H9 (cell line): Measurements from ENCODE around the gene TBC1D2. TPM values are rescaled to one million over a fixed set of nuclear protein-coding genes. Genes with fewer than 3 reads are reported as not detected.

Source experiments
- DNase-seq: peaks from one replicate; pipeline ENCODE4 v3.0.0-alpha.2; 2017
- H2AFZ ChIP-seq: one replicate; pipeline ENCODE4 v1.6.1; 2013; ENCODE audit warnings: mild to moderate bottlenecking, low read length, control low read depth, moderate library complexity
- H2AK5ac ChIP-seq: 2 replicates; pipeline ENCODE4 v1.6.1; 2013; ENCODE audit warnings: low read length, control low read depth, mixed read lengths; ENCODE audit not compliant: insufficient read length
- H2BK120ac ChIP-seq: one replicate; pipeline ENCODE4 v1.6.1; 2013; ENCODE audit warnings: low read depth, mild to moderate bottlenecking, low read length, control low read depth, inconsistent platforms; ENCODE audit not compliant: poor library complexity, severe bottlenecking
- H2BK12ac ChIP-seq: 2 replicates; pipeline ENCODE4 v1.6.1; 2013; ENCODE audit warnings: low read length, control low read depth, mixed read lengths, low read depth; ENCODE audit not compliant: insufficient read length
- H2BK15ac ChIP-seq: 2 replicates; pipeline ENCODE4 v1.6.1; 2013; ENCODE audit warnings: low read depth, low read length, control low read depth
- H2BK20ac ChIP-seq: one replicate; pipeline ENCODE4 v1.6.1; 2013; ENCODE audit warnings: low read depth, mild to moderate bottlenecking, low read length, control low read depth, inconsistent platforms; ENCODE audit not compliant: poor library complexity, severe bottlenecking
- H2BK5ac ChIP-seq: 2 replicates; pipeline ENCODE4 v1.6.1; 2013; ENCODE audit warnings: low read length, control low read depth, mixed read lengths; ENCODE audit not compliant: insufficient read length
- H3K14ac ChIP-seq: 2 replicates; pipeline ENCODE4 v1.6.1; 2013; ENCODE audit warnings: low read length, control low read depth; ENCODE audit not compliant: insufficient read depth
- H3K18ac ChIP-seq: 2 replicates; pipeline ENCODE4 v1.6.1; 2013; ENCODE audit warnings: low read depth, mild to moderate bottlenecking, mixed read lengths, low read length, control low read depth; ENCODE audit not compliant: insufficient read length
- H3K23ac ChIP-seq: 2 replicates; pipeline ENCODE4 v1.6.1; 2013; ENCODE audit warnings: low read length, control low read depth, mixed read lengths, low read depth; ENCODE audit not compliant: insufficient read length
- H3K23me2 ChIP-seq: 2 replicates; pipeline ENCODE4 v1.6.1; 2013; ENCODE audit warnings: low read depth, mild to moderate bottlenecking, mixed read lengths, low read length, control low read depth; ENCODE audit not compliant: insufficient read length, poor library complexity, severe bottlenecking
- H3K27ac ChIP-seq: 2 replicates; pipeline ENCODE4 v1.5.1; 2013; ENCODE audit warnings: low read length, control low read depth, mixed read lengths, low read depth; ENCODE audit not compliant: insufficient read length
- H3K27me3 ChIP-seq: 2 replicates; pipeline ENCODE4 v1.6.1; 2013; ENCODE audit warnings: low read length, control low read depth, inconsistent platforms; ENCODE audit not compliant: insufficient read depth
- H3K4ac ChIP-seq: 2 replicates; pipeline ENCODE4 v1.6.1; 2013; ENCODE audit warnings: low read depth, mild to moderate bottlenecking, control low read depth, inconsistent platforms, low read length, moderate library complexity
- H3K4me1 ChIP-seq: 2 replicates; pipeline ENCODE4 v1.6.1; 2013; ENCODE audit warnings: low read length, control low read depth, inconsistent platforms; ENCODE audit not compliant: insufficient read depth
- H3K4me2 ChIP-seq: 2 replicates; pipeline ENCODE4 v1.6.1; 2013; ENCODE audit warnings: low read length, control low read depth, mixed read lengths; ENCODE audit not compliant: insufficient read length, insufficient read depth
- H3K56ac ChIP-seq: 2 replicates; pipeline ENCODE4 v1.6.1; 2013; ENCODE audit warnings: low read depth, mild to moderate bottlenecking, mixed read lengths, low read length, control low read depth; ENCODE audit not compliant: insufficient read length
- H3K79me1 ChIP-seq: 2 replicates; pipeline ENCODE4 v1.6.1; 2013; ENCODE audit warnings: low read depth, mild to moderate bottlenecking, moderate library complexity, low read length, control low read depth, inconsistent platforms; ENCODE audit not compliant: insufficient read depth, poor library complexity, severe bottlenecking
- H3K79me2 ChIP-seq: 2 replicates; pipeline ENCODE4 v1.6.1; 2013; ENCODE audit warnings: low read length, control low read depth, inconsistent platforms; ENCODE audit not compliant: insufficient read depth
- H3K9ac ChIP-seq: 2 replicates; pipeline ENCODE4 v1.6.1; 2013; ENCODE audit warnings: low read length, control low read depth, mixed read lengths; ENCODE audit not compliant: insufficient read length; ENCODE audit errors: extremely low read depth
- H3K9me3 ChIP-seq: one replicate; pipeline ENCODE4 v1.6.1; 2013; ENCODE audit warnings: low read depth, low read length, inconsistent platforms; ENCODE audit not compliant: control insufficient read depth
- H3T11ph ChIP-seq: one replicate; pipeline ENCODE4 v1.6.1; 2013; ENCODE audit warnings: mild to moderate bottlenecking, low read length, control low read depth, inconsistent platforms
- H4K20me1 ChIP-seq: one replicate; pipeline ENCODE4 v1.6.1; 2013; ENCODE audit not compliant: control insufficient read depth, insufficient read length, insufficient read depth
- H4K5ac ChIP-seq: 2 replicates; pipeline ENCODE4 v1.6.1; 2013; ENCODE audit warnings: low read depth, mild to moderate bottlenecking, mixed read lengths, low read length, control low read depth; ENCODE audit not compliant: insufficient read length
- H4K8ac ChIP-seq: replicated peaks from 2 replicates; pipeline ENCODE4 v1.6.1; 2013; ENCODE audit warnings: low read length, control low read depth, mixed read lengths, low read depth; ENCODE audit not compliant: insufficient read length
- H4K91ac ChIP-seq: 2 replicates; pipeline ENCODE4 v1.6.1; 2013; ENCODE audit warnings: low read depth, mild to moderate bottlenecking, moderate library complexity, mixed read lengths, low read length, control low read depth; ENCODE audit not compliant: insufficient read length
- H3K27ac Mint-ChIP-seq, 3 experiments: 2 replicates in 2 of 3; 3 replicates in 1 of 3; pipeline ENCODE4 v1.8.0; 2020 to 2021; ENCODE audit warnings: mixed read lengths in 3 of 3, mild to moderate bottlenecking in 1 of 3, moderate library complexity in 1 of 3
- H3K27me3 Mint-ChIP-seq: 2 replicates; pipeline ENCODE4 v1.8.0; 2021; ENCODE audit warnings: low read depth, mild to moderate bottlenecking, moderate library complexity, mixed read lengths
- H3K36me3 Mint-ChIP-seq, 3 experiments: 2 replicates in 2 of 3; 3 replicates in 1 of 3; pipeline ENCODE4 v1.8.0; 2020 to 2021; ENCODE audit warnings: low read depth in 3 of 3, mixed read lengths in 3 of 3; ENCODE audit not compliant: insufficient read depth in 1 of 3
- H3K4me1 Mint-ChIP-seq, 2 experiments: 2 replicates each; pipeline ENCODE4 v1.8.0; 2020; ENCODE audit warnings: mixed read lengths in 2 of 2
- H3K4me3 Mint-ChIP-seq, 2 experiments: 2 replicates in 1 of 2; 3 replicates in 1 of 2; pipeline ENCODE4 v1.8.0; 2020 to 2021; ENCODE audit warnings: mild to moderate bottlenecking in 2 of 2, mixed read lengths in 2 of 2, moderate library complexity in 1 of 2
- H3K9me3 Mint-ChIP-seq, 2 experiments: 2 replicates in 1 of 2; 3 replicates in 1 of 2; pipeline ENCODE4 v1.8.0; 2020; ENCODE audit warnings: mild to moderate bottlenecking in 2 of 2, mixed read lengths in 2 of 2, moderate library complexity in 1 of 2
- WGBS: extraction: QIAGEN DNeasy Blood & Tissue Kit; methylation state at CpG from one replicate; pipeline ENCODE4 v1.1.7; 2013; ENCODE audit warnings: missing lambda C conversion rate, low lambda C conversion rate, mixed read lengths; ENCODE audit not compliant: insufficient read length; ENCODE audit errors: extremely low coverage; 5-methylcytosine and 5-hydroxymethylcytosine counted together
- total RNA-seq: library from RNA; stranded (reverse); gene quantifications from 2 replicates; pipeline ENCODE4 v1.2.1, GENCODE V29; 2021
- TF ChIP-seq, protein P1 (sequence below): fragments of 200-600 bp; sonication (generic); conservative IDR thresholded peaks from 3 replicates; pipeline ENCODE4 v1.8.0; 2021; ENCODE audit warnings: antibody characterized with exemption, mild to moderate bottlenecking

Gene TBC1D2
- total RNA-seq, 1 experiment from 2014 or later = 2.9 TPM

DNA sequence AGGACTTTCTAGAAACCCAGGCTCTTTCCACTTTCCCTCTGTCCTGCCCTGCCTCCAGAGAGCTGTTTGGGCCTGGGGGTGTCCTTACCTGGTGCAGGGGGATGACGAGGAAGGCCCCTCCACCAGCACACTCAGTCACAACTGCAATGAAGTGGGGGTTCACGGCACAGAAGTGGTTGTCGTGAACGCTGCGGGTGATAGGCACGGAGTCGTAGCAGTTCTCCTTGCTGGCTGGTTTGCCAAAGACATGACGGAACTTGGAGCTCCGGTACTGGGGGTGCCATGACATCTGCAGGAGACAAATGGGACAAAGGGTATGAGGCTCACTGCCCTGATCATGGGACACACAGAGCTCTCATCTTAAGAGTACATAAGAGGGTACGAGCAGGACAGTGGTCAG is 98.1 kb downstream of the TBC1D2 start:
- Mint-ChIP-seq H3K27me3 (no peaks in the 10 kb centered on the region), H3K4me1 (no peaks in the 10 kb centered on the region; a peak in 1 of 4 replicates), H3K27ac (no peak overlapping the region), H3K4me3 (no peak overlapping the region), H3K9me3 (no peaks in the 10 kb centered on the region), H3K36me3 (peaks cover 6 to 19% (median 10%) of the 10 kb centered on the region in 3 experiments; a peak in 4 of 7 replicates)
- Histone ChIP-seq H3K23me2 (no peaks in the 10 kb centered on the region), H2BK120ac (no peak overlapping the region), H3K4ac (no peak overlapping the region), H3K14ac (no peak overlapping the region), H2AK5ac (no peak overlapping the region), H3K9me3 (no peaks in the 10 kb centered on the region), H3K9ac (no peak overlapping the region), H3K79me2 (no peaks in the 10 kb centered on the region), H2BK5ac (no peak overlapping the region), H3K27me3 (no peaks in the 10 kb centered on the region), H3K56ac (no peak overlapping the region), H3K27ac (no peak overlapping the region), H4K8ac (no peak overlapping the region), H3K4me1 (no peaks in the 10 kb centered on the region), H3K23ac (no peak overlapping the region), H4K91ac (no peak overlapping the region), H2BK20ac (no peak overlapping the region), H4K5ac (no peak overlapping the region), H2BK15ac (no peak overlapping the region), H2AFZ (no peak overlapping the region), H4K20me1 (no peaks in the 10 kb centered on the region), H3K18ac (no peak overlapping the region), H2BK12ac (no peak overlapping the region), H3K4me2 (no peak overlapping the region), H3K79me1 (no peaks in the 10 kb centered on the region), H3T11ph (no peak overlapping the region)
- no peak for DNase-seq
- WGBS = no CpG with 5 or more reads among the region's 10 CpGs
- TF ChIP-seq, protein P1, sequence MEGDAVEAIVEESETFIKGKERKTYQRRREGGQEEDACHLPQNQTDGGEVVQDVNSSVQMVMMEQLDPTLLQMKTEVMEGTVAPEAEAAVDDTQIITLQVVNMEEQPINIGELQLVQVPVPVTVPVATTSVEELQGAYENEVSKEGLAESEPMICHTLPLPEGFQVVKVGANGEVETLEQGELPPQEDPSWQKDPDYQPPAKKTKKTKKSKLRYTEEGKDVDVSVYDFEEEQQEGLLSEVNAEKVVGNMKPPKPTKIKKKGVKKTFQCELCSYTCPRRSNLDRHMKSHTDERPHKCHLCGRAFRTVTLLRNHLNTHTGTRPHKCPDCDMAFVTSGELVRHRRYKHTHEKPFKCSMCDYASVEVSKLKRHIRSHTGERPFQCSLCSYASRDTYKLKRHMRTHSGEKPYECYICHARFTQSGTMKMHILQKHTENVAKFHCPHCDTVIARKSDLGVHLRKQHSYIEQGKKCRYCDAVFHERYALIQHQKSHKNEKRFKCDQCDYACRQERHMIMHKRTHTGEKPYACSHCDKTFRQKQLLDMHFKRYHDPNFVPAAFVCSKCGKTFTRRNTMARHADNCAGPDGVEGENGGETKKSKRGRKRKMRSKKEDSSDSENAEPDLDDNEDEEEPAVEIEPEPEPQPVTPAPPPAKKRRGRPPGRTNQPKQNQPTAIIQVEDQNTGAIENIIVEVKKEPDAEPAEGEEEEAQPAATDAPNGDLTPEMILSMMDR = no peak
